ENCODE results near the gene CUEDC1.
"Not testable (repeated sequence)": the region's sequence is repeated elsewhere in the genome, so short reads cannot be mapped to it uniquely, and the experiment has no call there.

Gene CUEDC1

GRCh38 chr17:57984936-57985674 is 29.9 kb upstream of the CUEDC1 start:
- no peak for DNase-seq (ENCODE audit: low read depth)

GRCh38 chr17:57984261-57984890 is 29.2 kb upstream of the CUEDC1 start:
- no peak for DNase-seq (ENCODE audit: low read depth)

- no peak for DNase-seq (ENCODE audit: low read depth)
Measured at GRCh38 chr17:57983446-57983845, 28.2 kb upstream of the CUEDC1 start.

GRCh38 chr17:57982452-57983170 is 27.4 kb upstream of the CUEDC1 start:
- DNase-seq (ENCODE audit: low read depth), result no peak

- DNase-seq (ENCODE audit: low read depth), result no peak
Measured at GRCh38 chr17:57980522-57980921, 25.3 kb upstream of the CUEDC1 start.

- no peak for DNase-seq (ENCODE audit: low read depth)
Measured at GRCh38 chr17:57979076-57979475, 23.9 kb upstream of the CUEDC1 start.

GRCh38 chr17:57976594-57976993 is 21.4 kb upstream of the CUEDC1 start:
- no peak for DNase-seq (ENCODE audit: low read depth)

- DNase-seq (ENCODE audit: low read depth), result no peak
Measured at GRCh38 chr17:57975044-57975443, 19.8 kb upstream of the CUEDC1 start.

GRCh38 chr17:57974053-57974824 is 19.0 kb upstream of the CUEDC1 start:
- DNase-seq (ENCODE audit: low read depth), result not testable (repeated sequence)

- DNase-seq (ENCODE audit: low read depth), result no peak
Measured at GRCh38 chr17:57972151-57972550, 16.9 kb upstream of the CUEDC1 start.

GRCh38 chr17:57971572-57971971 is 16.4 kb upstream of the CUEDC1 start:
- no peak for DNase-seq (ENCODE audit: low read depth)

- no peak for DNase-seq (ENCODE audit: low read depth)
Measured at GRCh38 chr17:57970710-57971109, 15.5 kb upstream of the CUEDC1 start.

GRCh38 chr17:57968456-57968855 is 13.2 kb upstream of the CUEDC1 start:
- no peak for DNase-seq (ENCODE audit: low read depth)

GRCh38 chr17:57966875-57967274 is 11.7 kb upstream of the CUEDC1 start:
- DNase-seq (ENCODE audit: low read depth), result no peak

GRCh38 chr17:57966246-57966645 is 11.0 kb upstream of the CUEDC1 start:
- DNase-seq (ENCODE audit: low read depth), result no peak

GRCh38 chr17:57965521-57966160 is 10.4 kb upstream of the CUEDC1 start:
- no peak for DNase-seq (ENCODE audit: low read depth)

- DNase-seq (ENCODE audit: low read depth), result no peak
Measured at GRCh38 chr17:57963149-57963511, 7.9 kb upstream of the CUEDC1 start.

- DNase-seq (ENCODE audit: low read depth), result no peak
Measured at GRCh38 chr17:57962279-57963148, 7.3 kb upstream of the CUEDC1 start.

GRCh38 chr17:57959929-57960328 is 4.7 kb upstream of the CUEDC1 start:
- no peak for DNase-seq (ENCODE audit: low read depth)

GRCh38 chr17:57958391-57958790 is 3.2 kb upstream of the CUEDC1 start:
- not testable (repeated sequence) for DNase-seq (ENCODE audit: low read depth)

- DNase-seq (ENCODE audit: low read depth), result no peak
Measured at GRCh38 chr17:57957886-57958285, 2.7 kb upstream of the CUEDC1 start.

Measured in T follicular helper cell (primary cell).